ENCODE measurements around the gene DVL1.
A peak's percentile ranks its signal among the peaks of the same experiment; 100 is the strongest.

DVL1 gene

GRCh38 chr1:1295154-1295923 is 53.9 kb downstream of the DVL1 start:
- no peak for TF ChIP-seq YY1 (IDR thresholded peaks at IDR 0.05; ENCODE audit: insufficient read depth, insufficient read length)
- TF ChIP-seq SUZ12 (IDR thresholded peaks at IDR 0.05; ENCODE audit: extremely low read depth, insufficient read depth, insufficient read length): no peak
- Histone ChIP-seq H3K9me3 (ENCODE audit: insufficient read depth, low read length) (no peaks in the 10 kb centered on the region), H3K36me3 (ENCODE audit: insufficient read depth, insufficient read length, low read length) (peaks cover 35% of the 10 kb centered on the region), H3K9ac (ENCODE audit: insufficient read length, low read depth) (no peak overlapping the region), H3K27me3 (ENCODE audit: insufficient read depth, insufficient read length) (no peaks in the 10 kb centered on the region), H3K4me3 (ENCODE audit: insufficient read length, low read depth) (no peak overlapping the region), H3K4me1 (ENCODE audit: insufficient read depth, insufficient read length) (peaks cover 10% of the 10 kb centered on the region)
- DNase-seq (ENCODE audit: low read depth, low spot score): no peak

GRCh38 chr1:1294250-1294890 is 54.8 kb downstream of the DVL1 start:
- Histone ChIP-seq H3K4me3 (ENCODE audit: insufficient read length, low read depth) (no peak overlapping the region), H3K9me3 (ENCODE audit: insufficient read depth, low read length) (no peaks in the 10 kb centered on the region), H3K4me1 (ENCODE audit: insufficient read depth, insufficient read length) (peaks cover 12% of the 10 kb centered on the region), H3K9ac (ENCODE audit: insufficient read length, low read depth) (no peak overlapping the region), H3K27me3 (ENCODE audit: insufficient read depth, insufficient read length) (no peaks in the 10 kb centered on the region), H3K36me3 (ENCODE audit: insufficient read depth, insufficient read length, low read length) (peaks cover 33% of the 10 kb centered on the region)
- no peak for TF ChIP-seq ZNF274 (IDR thresholded peaks at IDR 0.05; ENCODE audit: low read depth, low read length)
- no peak for TF ChIP-seq SUZ12 (IDR thresholded peaks at IDR 0.05; ENCODE audit: extremely low read depth, insufficient read depth, insufficient read length)
- TF ChIP-seq YY1 (IDR thresholded peaks at IDR 0.05; ENCODE audit: insufficient read depth, insufficient read length): no peak
- no peak for DNase-seq (ENCODE audit: low read depth, low spot score)

- Histone ChIP-seq H3K9me3 (ENCODE audit: insufficient read depth, low read length) (no peaks in the 10 kb centered on the region), H3K9ac (ENCODE audit: insufficient read length, low read depth) (no peak overlapping the region), H3K4me3 (ENCODE audit: insufficient read length, low read depth) (no peak overlapping the region), H3K27me3 (ENCODE audit: insufficient read depth, insufficient read length) (no peaks in the 10 kb centered on the region), H3K4me1 (ENCODE audit: insufficient read depth, insufficient read length) (peaks cover 8% of the 10 kb centered on the region), H3K36me3 (ENCODE audit: insufficient read depth, insufficient read length, low read length) (peaks cover 32% of the 10 kb centered on the region)
- TF ChIP-seq YY1 (IDR thresholded peaks at IDR 0.05; ENCODE audit: insufficient read depth, insufficient read length) (no peak), ZNF274 (IDR thresholded peaks at IDR 0.05; ENCODE audit: low read depth, low read length) (no peak), SUZ12 (IDR thresholded peaks at IDR 0.05; ENCODE audit: extremely low read depth, insufficient read depth, insufficient read length) (no peak)
- no peak for DNase-seq (ENCODE audit: low read depth, low spot score)
Observed at GRCh38 chr1:1293263-1294249, 55.7 kb downstream of the DVL1 start.

- Histone ChIP-seq H3K36me3 (ENCODE audit: insufficient read depth, insufficient read length, low read length) (peaks cover 28% of the 10 kb centered on the region), H3K4me3 (ENCODE audit: insufficient read length, low read depth) (no peak overlapping the region), H3K9me3 (ENCODE audit: insufficient read depth, low read length) (no peaks in the 10 kb centered on the region), H3K9ac (ENCODE audit: insufficient read length, low read depth) (no peak overlapping the region), H3K27me3 (ENCODE audit: insufficient read depth, insufficient read length) (no peaks in the 10 kb centered on the region), H3K4me1 (ENCODE audit: insufficient read depth, insufficient read length) (peaks cover 8% of the 10 kb centered on the region)
- DNase-seq (ENCODE audit: low read depth, low spot score): no peak
- TF ChIP-seq YY1 (IDR thresholded peaks at IDR 0.05; ENCODE audit: insufficient read depth, insufficient read length) (no peak), SUZ12 (IDR thresholded peaks at IDR 0.05; ENCODE audit: extremely low read depth, insufficient read depth, insufficient read length) (no peak), ZNF274 (IDR thresholded peaks at IDR 0.05; ENCODE audit: low read depth, low read length) (no peak)
Observed at GRCh38 chr1:1292851-1293250, 56.4 kb downstream of the DVL1 start.

- no peak overlapping the region for H3K4me3 ChIP-seq (ENCODE audit: insufficient read length, low read depth)
- no peaks in the 10 kb centered on the region for H3K9me3 ChIP-seq (ENCODE audit: insufficient read depth, low read length)
- TF ChIP-seq YY1 (IDR thresholded peaks at IDR 0.05; ENCODE audit: insufficient read depth, insufficient read length): no peak
- TF ChIP-seq SUZ12 (IDR thresholded peaks at IDR 0.05; ENCODE audit: extremely low read depth, insufficient read depth, insufficient read length): no peak
- no peak for TF ChIP-seq ZNF274 (IDR thresholded peaks at IDR 0.05; ENCODE audit: low read depth, low read length)
- H3K4me1 ChIP-seq (ENCODE audit: insufficient read depth, insufficient read length): peaks cover 8% of the 10 kb centered on the region
- H3K27me3 ChIP-seq (ENCODE audit: insufficient read depth, insufficient read length): no peaks in the 10 kb centered on the region
- DNase-seq (ENCODE audit: low read depth, low spot score): no peak
- H3K9ac ChIP-seq (ENCODE audit: insufficient read length, low read depth): no peak overlapping the region
- H3K36me3 ChIP-seq (ENCODE audit: insufficient read depth, insufficient read length, low read length): peaks cover 24% of the 10 kb centered on the region
Observed at GRCh38 chr1:1292442-1292779, 56.8 kb downstream of the DVL1 start.

- DNase-seq (ENCODE audit: low read depth, low spot score): no peak
- H3K27me3 ChIP-seq (ENCODE audit: insufficient read depth, insufficient read length): no peaks in the 10 kb centered on the region
- TF ChIP-seq ZNF274 (IDR thresholded peaks at IDR 0.05; ENCODE audit: low read depth, low read length): no peak
- H3K4me1 ChIP-seq (ENCODE audit: insufficient read depth, insufficient read length): peaks cover 8% of the 10 kb centered on the region
- peaks cover 23% of the 10 kb centered on the region for H3K36me3 ChIP-seq (ENCODE audit: insufficient read depth, insufficient read length, low read length)
- H3K9me3 ChIP-seq (ENCODE audit: insufficient read depth, low read length): no peaks in the 10 kb centered on the region
- H3K9ac ChIP-seq (ENCODE audit: insufficient read length, low read depth): peak overlapping the region; percentile 42
- H3K4me3 ChIP-seq (ENCODE audit: insufficient read length, low read depth): no peak overlapping the region
Observed at GRCh38 chr1:1291548-1292441, 57.4 kb downstream of the DVL1 start.

Data from NT2/D1 (cell line).